ENCODE data around the gene PSD. TPM values are rescaled to one million over a fixed set of nuclear protein-coding genes. Genes with fewer than 3 reads are reported as not detected.
A peak's percentile ranks its signal among the peaks of the same experiment; 100 is the strongest.

PSD gene
- total and polyA plus RNA-seq, 9 of the 15 experiments (the other 6 are each of a cell fraction or from before 2014, with no cell fraction given) = 0.11 to 1.7 (median 0.54) TPM; not detected in 2

DNA sequence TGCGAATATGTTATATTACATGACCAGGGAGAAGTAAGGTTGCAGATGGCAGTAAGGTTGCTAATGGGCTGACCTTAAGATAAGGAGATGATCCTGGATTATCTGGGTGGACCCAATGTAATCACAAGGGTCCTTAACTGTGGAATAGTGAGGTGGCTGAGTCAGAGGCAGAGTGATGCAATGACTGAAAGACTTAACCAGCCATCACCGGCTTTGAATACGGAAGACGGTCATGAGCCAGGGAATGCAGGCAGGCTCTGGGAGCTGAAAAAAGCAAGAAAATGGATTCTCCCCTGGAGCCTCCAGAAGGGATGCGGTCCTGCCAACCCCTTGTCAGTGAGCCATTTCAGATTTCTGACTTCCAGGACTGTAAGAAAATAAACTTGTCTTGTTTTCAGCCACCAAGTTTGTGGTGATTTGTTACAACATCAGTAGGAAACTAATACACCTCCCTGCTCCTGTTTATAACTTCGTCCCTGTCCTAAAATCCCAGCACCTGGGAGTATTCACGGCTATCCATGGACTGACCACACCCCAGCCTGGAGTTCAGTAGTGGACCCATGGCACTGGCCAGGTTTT is 37.4 kb upstream of the PSD start (continued):
- TF ChIP-seq, protein P1, sequence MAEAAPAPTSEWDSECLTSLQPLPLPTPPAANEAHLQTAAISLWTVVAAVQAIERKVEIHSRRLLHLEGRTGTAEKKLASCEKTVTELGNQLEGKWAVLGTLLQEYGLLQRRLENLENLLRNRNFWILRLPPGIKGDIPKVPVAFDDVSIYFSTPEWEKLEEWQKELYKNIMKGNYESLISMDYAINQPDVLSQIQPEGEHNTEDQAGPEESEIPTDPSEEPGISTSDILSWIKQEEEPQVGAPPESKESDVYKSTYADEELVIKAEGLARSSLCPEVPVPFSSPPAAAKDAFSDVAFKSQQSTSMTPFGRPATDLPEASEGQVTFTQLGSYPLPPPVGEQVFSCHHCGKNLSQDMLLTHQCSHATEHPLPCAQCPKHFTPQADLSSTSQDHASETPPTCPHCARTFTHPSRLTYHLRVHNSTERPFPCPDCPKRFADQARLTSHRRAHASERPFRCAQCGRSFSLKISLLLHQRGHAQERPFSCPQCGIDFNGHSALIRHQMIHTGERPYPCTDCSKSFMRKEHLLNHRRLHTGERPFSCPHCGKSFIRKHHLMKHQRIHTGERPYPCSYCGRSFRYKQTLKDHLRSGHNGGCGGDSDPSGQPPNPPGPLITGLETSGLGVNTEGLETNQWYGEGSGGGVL (CRISPR knock-in tag; IDR thresholded peaks at IDR 0.05) = no peak
- no peak for TF ChIP-seq ETV6 (IDR thresholded peaks at IDR 0.05; ENCODE audit: borderline replicate concordance in 1 of 2, low read depth in 2 of 2, low read length in 1 of 2)
- TF ChIP-seq ETV6 (CRISPR knock-in tag; IDR thresholded peaks at IDR 0.05; ENCODE audit: borderline replicate concordance) = no peak
- TF ChIP-seq STAG1 (CRISPR knock-in tag; IDR thresholded peaks at IDR 0.05; ENCODE audit: borderline replicate concordance) = no peak
- no peak for TF ChIP-seq HLTF (IDR thresholded peaks at IDR 0.05)
- no peak for TF ChIP-seq LARP7 (IDR thresholded peaks at IDR 0.05)
- TF ChIP-seq ZNF232 (CRISPR knock-in tag; IDR thresholded peaks at IDR 0.05) = no peak
- no peak for TF ChIP-seq MCM5 (IDR thresholded peaks at IDR 0.05; ENCODE audit: low read depth)
- TF ChIP-seq BRF1 (IDR thresholded peaks at IDR 0.05; ENCODE audit: borderline replicate concordance, extremely low read depth, insufficient read length) = no peak
- no peak for TF ChIP-seq OTX1 (CRISPR knock-in tag; IDR thresholded peaks at IDR 0.05)
- no peak for TF ChIP-seq FOXP1 (CRISPR knock-in tag; IDR thresholded peaks at IDR 0.05)
- no peak for TF ChIP-seq KHSRP (IDR thresholded peaks at IDR 0.05)
- TF ChIP-seq KLF6 (CRISPR knock-in tag; IDR thresholded peaks at IDR 0.05; ENCODE audit: borderline replicate concordance) = peak; percentile 74; the same call in 1 of the 2 replicates
- no peak for TF ChIP-seq MIER1 (IDR thresholded peaks at IDR 0.05; ENCODE audit: low read depth)
- TF ChIP-seq BCOR (IDR thresholded peaks at IDR 0.05) = no peak
- TF ChIP-seq CHD1 (IDR thresholded peaks at IDR 0.05; ENCODE audit: low read length) = no peak
- no peak for TF ChIP-seq ZKSCAN1 (IDR thresholded peaks at IDR 0.05; ENCODE audit: low read depth, low read length)
- TF ChIP-seq MECOM (CRISPR knock-in tag; IDR thresholded peaks at IDR 0.05) = no peak
- TF ChIP-seq, protein P2, sequence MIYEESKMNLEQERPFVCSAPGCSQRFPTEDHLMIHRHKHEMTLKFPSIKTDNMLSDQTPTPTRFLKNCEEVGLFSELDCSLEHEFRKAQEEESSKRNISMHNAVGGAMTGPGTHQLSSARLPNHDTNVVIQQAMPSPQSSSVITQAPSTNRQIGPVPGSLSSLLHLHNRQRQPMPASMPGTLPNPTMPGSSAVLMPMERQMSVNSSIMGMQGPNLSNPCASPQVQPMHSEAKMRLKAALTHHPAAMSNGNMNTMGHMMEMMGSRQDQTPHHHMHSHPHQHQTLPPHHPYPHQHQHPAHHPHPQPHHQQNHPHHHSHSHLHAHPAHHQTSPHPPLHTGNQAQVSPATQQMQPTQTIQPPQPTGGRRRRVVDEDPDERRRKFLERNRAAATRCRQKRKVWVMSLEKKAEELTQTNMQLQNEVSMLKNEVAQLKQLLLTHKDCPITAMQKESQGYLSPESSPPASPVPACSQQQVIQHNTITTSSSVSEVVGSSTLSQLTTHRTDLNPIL (CRISPR knock-in tag; IDR thresholded peaks at IDR 0.05) = 0 out of 2 replicates have a peak, but pooled peaks have one; percentile 11
- TF ChIP-seq, protein P3, sequence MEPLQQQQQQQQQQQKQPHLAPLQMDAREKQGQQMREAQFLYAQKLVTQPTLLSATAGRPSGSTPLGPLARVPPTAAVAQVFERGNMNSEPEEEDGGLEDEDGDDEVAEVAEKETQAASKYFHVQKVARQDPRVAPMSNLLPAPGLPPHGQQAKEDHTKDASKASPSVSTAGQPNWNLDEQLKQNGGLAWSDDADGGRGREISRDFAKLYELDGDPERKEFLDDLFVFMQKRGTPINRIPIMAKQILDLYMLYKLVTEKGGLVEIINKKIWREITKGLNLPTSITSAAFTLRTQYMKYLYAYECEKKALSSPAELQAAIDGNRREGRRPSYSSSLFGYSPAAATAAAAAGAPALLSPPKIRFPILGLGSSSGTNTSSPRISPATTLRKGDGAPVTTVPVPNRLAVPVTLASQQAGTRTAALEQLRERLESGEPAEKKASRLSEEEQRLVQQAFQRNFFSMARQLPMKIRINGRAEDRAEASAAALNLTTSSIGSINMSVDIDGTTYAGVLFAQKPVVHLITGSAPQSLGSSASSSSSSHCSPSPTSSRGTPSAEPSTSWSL (CRISPR knock-in tag; IDR thresholded peaks at IDR 0.05; ENCODE audit: borderline replicate concordance) = no peak
- TF ChIP-seq, protein P4, sequence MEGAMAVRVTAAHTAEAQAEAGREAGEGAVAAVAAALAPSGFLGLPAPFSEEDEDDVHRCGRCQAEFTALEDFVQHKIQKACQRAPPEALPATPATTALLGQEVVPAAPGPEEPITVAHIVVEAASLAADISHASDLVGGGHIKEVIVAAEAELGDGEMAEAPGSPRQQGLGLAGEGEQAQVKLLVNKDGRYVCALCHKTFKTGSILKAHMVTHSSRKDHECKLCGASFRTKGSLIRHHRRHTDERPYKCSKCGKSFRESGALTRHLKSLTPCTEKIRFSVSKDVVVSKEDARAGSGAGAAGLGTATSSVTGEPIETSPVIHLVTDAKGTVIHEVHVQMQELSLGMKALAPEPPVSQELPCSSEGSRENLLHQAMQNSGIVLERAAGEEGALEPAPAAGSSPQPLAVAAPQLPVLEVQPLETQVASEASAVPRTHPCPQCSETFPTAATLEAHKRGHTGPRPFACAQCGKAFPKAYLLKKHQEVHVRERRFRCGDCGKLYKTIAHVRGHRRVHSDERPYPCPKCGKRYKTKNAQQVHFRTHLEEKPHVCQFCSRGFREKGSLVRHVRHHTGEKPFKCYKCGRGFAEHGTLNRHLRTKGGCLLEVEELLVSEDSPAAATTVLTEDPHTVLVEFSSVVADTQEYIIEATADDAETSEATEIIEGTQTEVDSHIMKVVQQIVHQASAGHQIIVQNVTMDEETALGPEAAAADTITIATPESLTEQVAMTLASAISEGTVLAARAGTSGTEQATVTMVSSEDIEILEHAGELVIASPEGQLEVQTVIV (CRISPR knock-in tag; IDR thresholded peaks at IDR 0.05; ENCODE audit: borderline replicate concordance) = no peak
- no peak for TF ChIP-seq ZZZ3 (IDR thresholded peaks at IDR 0.05)
- no peak for TF ChIP-seq KLF10 (CRISPR knock-in tag; IDR thresholded peaks at IDR 0.05)
